Measurements from ENCODE around the gene DNAH12.

The DNAH12 gene, protein sequence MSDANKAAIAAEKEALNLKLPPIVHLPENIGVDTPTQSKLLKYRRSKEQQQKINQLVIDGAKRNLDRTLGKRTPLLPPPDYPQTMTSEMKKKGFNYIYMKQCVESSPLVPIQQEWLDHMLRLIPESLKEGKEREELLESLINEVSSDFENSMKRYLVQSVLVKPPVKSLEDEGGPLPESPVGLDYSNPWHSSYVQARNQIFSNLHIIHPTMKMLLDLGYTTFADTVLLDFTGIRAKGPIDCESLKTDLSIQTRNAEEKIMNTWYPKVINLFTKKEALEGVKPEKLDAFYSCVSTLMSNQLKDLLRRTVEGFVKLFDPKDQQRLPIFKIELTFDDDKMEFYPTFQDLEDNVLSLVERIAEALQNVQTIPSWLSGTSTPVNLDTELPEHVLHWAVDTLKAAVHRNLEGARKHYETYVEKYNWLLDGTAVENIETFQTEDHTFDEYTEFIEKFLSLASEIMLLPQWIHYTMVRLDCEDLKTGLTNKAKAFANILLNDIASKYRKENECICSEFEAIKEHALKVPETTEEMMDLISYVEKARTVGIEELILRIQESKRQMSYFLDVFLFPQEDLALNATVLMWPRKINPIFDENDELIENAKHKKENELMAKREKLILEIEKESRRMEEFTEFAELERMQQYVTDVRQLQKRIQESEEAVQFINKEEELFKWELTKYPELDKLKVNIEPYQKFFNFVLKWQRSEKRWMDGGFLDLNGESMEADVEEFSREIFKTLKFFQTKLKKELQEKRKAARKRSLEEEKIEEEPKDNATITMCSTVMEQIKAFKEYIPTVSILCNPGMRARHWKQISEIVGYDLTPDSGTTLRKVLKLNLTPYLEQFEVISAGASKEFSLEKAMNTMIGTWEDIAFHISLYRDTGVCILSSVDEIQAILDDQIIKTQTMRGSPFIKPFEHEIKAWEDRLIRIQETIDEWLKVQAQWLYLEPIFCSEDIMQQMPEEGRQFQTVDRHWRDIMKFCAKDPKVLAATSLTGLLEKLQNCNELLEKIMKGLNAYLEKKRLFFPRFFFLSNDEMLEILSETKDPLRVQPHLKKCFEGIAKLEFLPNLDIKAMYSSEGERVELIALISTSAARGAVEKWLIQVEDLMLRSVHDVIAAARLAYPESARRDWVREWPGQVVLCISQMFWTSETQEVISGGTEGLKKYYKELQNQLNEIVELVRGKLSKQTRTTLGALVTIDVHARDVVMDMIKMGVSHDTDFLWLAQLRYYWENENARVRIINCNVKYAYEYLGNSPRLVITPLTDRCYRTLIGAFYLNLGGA (N-terminal part only)

GRCh38 chr3:57544181-57545125 is at the start of gene DNAH12:
TSS of gene DNAH12 (minus strand) at chr3:57544344. CDS start at chr3:57542870, 1,474 bp downstream.
- no peak for DNase-seq

DNA sequence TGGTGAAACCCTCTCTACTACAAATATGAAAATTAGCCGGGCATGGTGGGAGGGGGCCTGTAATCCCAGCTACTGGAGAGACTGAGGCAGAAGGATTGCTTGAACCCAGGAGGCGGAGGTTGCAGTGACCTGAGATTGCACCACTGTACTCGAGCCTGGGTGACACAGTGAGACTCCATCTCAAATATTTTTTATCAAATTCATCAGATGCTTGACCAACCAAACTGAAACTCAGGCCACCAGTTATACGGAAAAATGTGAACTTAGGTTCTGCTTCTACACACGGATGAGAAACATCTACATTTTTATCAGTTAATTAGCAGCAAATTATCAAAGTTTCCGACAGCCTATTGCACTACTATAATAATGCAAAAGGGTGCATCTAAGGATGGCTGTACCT is 48.2 kb upstream of the DNAH12 start:
- DNase-seq: no peak

GRCh38 chr3:57587905-57588304 is 43.8 kb upstream of the DNAH12 start:
- DNase-seq: no peak

GRCh38 chr3:57586778-57587177 is 42.6 kb upstream of the DNAH12 start:
- DNase-seq: no peak

DNA sequence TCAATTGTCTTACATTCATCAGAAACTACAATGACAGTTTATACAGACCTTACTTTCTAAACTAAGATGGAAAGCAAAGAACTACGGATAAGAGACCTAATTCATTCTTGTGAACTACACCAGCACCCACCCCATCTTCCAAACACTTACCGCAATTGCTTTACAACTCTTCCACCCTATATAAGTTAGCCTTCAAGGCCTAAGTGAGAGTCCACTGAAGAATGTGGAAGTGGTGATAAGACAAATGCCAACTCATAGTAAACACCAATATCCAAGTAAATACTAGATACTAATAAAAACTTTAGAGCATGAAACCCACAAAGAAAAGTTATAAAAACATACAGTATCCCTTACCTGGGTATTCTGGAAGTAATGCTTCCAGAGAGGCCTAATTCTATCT is 39.4 kb upstream of the DNAH12 start:
- DNase-seq: no peak

GRCh38 chr3:57582474-57583168 is 38.5 kb upstream of the DNAH12 start:
- no peak for DNase-seq

GRCh38 chr3:57577801-57578200 is 33.7 kb upstream of the DNAH12 start:
- no peak for DNase-seq

DNA sequence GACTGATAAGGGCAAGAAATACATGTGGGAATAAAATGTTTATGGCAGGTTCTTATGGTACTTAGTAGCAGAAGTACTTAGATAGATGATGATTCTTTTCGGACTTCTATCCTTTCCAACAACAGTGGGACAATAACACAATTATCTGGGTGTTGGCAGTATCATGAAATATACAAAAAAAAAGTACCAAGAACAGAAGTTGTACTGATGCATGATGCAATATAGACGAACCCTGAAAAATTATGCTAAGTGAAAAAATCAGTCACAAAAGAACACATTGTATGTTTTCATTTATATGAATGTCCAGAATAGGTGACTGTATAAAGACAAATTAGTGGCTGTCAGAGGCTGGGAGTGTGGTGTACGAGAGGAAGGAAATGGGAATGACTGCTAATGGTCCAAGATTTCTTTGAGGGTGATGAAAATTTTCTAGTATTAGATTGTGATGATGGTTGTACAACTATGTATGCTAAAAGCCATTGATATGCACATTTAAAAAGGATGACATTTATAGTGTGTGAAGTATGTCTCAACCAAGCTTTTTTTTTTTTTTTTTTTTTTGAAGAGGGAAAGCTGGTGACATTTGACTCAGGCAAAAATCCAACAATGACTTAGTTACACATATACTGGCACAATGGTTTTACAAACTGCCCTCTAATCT is 32.0 kb upstream of the DNAH12 start:
- no peak for DNase-seq

- DNase-seq: no peak
Measured at GRCh38 chr3:57572096-57572495, 28.0 kb upstream of the DNAH12 start.

DNA sequence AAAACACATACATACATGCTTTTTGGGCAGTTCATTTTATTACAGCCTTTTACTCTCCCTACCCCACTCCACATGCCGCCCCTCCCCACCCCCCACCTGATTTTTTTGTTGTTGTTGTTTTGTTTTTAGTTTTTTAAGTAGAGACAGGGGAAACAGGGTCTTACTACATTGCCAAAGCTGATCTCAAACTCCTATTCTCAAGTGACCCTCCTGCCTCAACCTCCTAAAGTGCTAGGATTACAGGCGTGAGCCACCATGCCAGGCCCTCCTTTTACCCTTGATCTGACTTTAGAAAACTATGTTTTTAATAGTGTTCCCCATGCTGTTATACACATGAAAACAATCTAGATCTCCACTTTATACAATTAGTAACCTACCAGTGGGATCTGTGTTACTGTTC is 26.7 kb upstream of the DNAH12 start:
- DNase-seq: no peak

DNA sequence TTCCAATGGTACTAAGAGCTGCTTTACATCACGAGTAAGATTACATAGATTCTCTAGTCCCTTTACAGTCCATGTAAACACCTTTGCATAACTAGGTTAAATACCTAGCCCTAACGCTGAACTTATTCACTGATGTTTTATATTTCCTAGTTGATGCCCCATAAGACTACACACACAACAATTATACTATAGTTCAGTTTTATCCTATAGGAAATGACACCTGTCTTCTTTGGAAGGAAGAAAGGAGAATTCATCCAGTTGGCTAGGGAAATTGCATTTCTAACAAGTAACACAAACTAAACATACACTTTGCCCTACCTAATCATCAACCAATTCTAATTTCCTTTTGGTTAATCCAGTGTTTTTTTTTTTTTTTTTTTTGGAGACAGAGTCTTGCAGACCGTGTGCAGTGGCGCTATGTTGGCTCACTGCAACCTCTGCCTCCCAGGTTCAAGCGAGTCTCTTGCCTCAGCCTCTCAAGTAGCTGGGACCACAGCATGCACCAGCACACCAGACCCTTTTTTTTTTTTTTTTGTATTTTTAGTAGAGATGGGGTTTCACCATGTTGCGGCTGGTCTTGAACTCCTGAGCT is 25.8 kb upstream of the DNAH12 start:
- no peak for DNase-seq

DNA sequence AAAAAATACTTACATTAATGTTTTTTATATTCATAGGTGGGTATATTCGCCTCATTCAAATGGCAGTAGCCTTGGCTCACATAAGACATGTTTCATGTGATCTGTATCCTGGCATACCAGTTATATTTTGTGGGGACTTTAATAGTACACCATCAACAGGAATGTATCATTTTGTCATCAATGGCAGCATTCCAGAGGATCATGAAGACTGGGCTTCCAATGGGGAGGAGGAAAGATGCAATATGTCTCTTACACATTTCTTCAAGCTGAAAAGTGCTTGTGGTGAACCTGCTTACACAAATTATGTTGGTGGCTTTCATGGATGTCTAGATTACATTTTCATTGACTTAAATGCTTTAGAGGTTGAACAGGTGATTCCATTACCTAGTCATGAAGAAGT is 15.4 kb upstream of the DNAH12 start:
- no peak for DNase-seq

DNA sequence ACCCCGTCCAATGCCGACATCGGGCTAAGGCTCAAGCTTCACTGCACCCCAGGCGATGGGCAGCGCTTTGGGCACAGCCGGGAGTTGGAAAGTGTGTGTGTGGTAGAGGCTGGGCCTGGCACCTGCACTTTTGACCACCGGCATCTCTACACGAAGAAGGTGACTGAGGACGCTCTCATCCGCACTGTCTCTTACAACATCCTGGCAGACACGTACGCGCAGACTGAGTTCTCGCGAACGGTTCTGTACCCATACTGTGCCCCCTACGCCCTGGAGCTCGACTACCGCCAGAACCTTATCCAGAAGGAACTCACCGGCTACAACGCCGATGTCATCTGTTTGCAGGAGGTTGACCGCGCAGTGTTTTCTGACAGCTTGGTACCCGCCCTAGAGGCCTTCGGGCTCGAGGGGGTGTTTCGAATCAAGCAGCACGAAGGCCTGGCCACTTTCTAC is 13.0 kb upstream of the DNAH12 start:
- no peak for DNase-seq

- DNase-seq: no peak
Measured at GRCh38 chr3:57556459-57557084, 12.4 kb upstream of the DNAH12 start.

GRCh38 chr3:57555738-57556458 is 11.8 kb upstream of the DNAH12 start, which contains the start of gene PDE12:
TSS of gene PDE12 (plus strand) at chr3:57556274. CDS start at chr3:57556380, 106 bp downstream.
- DNase-seq: no peak

- DNase-seq: no peak
Measured at GRCh38 chr3:57555306-57555705, 11.2 kb upstream of the DNAH12 start.

DNA sequence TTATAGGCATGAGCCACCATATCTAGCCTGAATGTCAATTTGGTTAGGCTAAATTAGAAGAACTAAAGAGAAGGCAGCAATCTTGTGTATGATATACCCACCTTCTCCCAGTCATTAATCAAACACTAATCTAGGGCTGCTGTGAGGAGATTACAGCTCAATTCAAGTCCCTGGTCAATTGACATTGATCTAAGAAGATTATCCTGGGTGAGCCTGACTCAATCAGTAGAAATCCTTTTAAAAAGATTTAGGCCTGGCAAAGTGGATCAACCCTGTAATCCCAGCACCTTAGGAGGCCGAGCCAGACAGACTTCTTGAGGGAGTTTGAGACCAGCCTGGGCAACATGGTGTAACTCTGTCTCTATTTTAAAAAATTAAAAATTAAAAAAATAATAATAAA is 2.5 kb upstream of the DNAH12 start:
- DNase-seq: no peak

- no peak for DNase-seq
Measured at GRCh38 chr3:57545636-57546268, 1.6 kb upstream of the DNAH12 start.
